SW 1271 (cell line): Measurements from ENCODE around the gene ACOD1.
"Not testable (repeated sequence)": the region's sequence is repeated elsewhere in the genome, so short reads cannot be mapped to it uniquely, and the experiment has no call there.

Source experiments
- DNase-seq, 2 experiments: peaks; one replicate each; lab custom pipeline; 2025; lab: John Stamatoyannopoulos, UW

Gene ACOD1

DNA sequence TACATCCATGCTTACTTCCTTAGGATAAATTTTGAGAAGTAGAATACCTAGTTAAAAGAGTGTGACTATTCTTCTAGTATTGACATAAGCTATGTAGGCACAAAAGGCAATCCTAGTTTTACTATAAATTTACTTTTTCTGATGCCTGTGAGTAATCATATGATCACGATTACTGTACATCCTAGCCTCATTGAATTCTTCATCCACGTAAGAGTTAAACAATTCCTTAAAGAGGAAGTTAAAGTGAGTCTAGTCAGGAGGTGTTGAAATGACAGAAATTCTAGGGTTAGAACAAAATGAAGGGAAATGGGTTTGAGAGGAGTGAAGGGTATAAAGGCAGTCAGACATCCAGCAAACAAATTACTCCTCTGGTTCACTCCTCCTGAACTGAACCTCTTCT is at the start of gene ACOD1:
TSS of gene ACOD1 (plus strand) at position 363 of the 400 bp plus-strand sequence. CDS start 48 bp downstream, outside the sequence.
- DNase-seq = no peak

- DNase-seq = not testable (repeated sequence)
These were observed 49.2 kb upstream of the ACOD1 start for GRCh38 chr13:76899066-76899465.

- DNase-seq = peak; percentile 21 to 78
These were observed 44.7 kb upstream of the ACOD1 start for GRCh38 chr13:76903544-76904162.

DNA sequence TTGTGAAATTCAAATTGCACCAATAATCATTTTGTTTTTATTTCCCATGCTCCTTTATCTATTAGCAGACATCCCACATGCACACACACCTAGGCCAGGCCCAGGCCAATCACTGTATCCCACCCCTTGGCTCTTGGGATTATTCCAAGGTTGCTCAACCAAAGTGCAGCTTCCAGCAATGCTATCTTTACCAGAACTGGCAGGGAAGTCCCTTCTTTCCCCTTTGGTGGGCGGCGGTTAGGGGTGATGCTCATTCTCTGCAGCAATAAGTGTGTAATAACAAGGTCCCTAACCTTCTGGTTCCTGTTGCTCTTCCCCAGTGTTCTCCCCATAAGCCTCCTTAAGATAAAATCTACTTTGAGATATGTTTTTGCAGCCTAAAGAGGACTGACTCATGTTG is 43.8 kb upstream of the ACOD1 start:
- DNase-seq = no peak

GRCh38 chr13:76912476-76912875 is 35.8 kb upstream of the ACOD1 start:
- DNase-seq = no peak

GRCh38 chr13:76913898-76914297 is 34.4 kb upstream of the ACOD1 start:
- no peak for DNase-seq

- no peak for DNase-seq
These were observed 31.2 kb upstream of the ACOD1 start for GRCh38 chr13:76917095-76917494.

- not testable (repeated sequence) for DNase-seq
These were observed 30.4 kb upstream of the ACOD1 start for GRCh38 chr13:76917755-76918481.

DNA sequence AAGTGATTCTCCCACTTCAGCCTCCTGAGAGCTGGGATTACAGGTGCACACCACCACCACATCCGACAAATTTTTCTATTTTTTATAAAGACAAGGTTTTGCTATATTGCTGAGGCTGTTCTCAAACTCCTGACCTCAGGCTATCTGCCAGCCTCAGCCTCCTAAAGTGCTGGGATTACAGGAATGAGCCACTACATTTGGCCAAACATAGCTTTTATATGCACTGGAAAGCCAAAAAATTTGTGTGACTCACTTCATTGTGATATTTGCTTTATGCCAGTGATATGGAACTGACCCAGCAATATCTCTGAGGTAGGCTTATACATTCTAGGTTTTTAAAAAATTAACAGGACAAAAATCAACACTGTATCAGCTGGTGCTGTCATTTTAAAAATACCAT is 26.8 kb upstream of the ACOD1 start:
- no peak for DNase-seq

DNA sequence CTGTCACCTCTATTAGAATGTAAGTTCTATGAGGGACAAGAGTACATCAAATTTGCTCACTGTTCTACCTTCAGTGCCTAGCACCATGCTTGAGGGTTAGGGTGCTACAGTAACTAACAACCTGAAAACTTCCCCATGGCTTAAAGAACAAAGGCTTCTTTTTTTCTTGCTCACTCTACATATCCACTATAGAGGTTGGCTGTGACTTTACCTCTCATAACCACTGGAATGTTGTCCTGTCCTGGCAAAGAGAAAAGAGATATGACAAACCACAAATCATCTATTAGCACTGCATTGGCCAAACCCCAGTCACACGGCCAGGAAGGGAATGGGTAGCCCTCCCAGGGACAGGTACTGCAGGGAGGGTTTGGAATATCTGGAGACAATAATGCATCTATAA is 23.2 kb upstream of the ACOD1 start:
- DNase-seq = no peak

- DNase-seq = no peak
These were observed 20.4 kb upstream of the ACOD1 start for GRCh38 chr13:76927955-76928354.

DNA sequence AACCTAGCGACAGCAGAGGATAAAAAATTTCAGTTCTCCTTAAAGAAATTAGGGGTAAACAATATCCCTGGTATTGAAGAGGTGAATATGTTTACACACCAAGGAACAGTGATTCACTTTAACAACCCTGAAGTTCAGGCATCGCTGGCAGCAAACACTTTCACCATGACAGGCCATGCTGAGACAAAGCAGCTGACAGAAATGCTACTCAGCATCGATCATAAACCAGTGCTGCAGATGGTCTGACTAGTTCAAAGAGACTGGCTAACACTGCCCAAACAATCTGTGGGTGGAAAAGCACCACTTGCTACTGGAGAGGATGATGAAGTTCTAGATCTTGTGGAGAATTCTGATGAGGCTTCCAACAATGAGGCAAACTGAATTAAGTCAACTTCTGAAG is 19.9 kb upstream of the ACOD1 start:
- DNase-seq = no peak

DNA sequence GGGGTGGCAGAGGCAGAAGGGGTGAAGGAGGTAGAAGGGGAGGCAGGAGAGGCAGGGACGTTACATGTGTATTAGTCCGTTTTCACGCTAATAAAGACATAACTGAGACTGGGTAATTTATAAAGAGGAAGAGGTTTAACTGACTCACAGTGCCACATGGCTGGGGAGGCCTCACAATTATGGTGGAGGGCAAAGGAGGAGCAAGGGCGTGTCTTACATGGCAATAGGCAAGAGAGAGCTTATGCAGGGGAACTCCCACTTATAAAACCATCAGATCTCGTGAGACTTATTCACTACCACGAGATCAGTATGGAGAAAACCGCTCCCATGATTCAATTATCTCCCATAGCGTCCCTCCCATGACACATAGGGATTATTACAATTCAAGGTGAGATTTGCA is 19.0 kb upstream of the ACOD1 start:
- DNase-seq = no peak

GRCh38 chr13:76929851-76930374 is 18.4 kb upstream of the ACOD1 start:
- no peak for DNase-seq

DNA sequence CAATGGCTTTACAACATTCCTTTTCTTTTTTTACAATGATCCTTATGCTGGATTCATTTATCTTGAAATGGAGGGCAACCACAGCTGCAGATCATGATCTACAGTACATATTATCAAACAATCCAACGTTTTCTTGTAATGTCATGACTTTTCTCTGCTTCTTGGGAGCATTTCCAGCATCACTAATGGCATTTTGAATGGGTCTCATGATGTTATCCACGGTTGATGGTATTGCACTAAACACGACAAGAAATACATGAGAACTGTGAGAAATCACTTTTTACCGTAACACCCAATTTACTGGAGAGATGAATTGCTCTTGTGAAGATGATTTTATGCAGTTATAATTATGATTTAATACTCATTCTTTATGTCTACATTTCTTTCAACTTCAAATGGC is 16.2 kb upstream of the ACOD1 start:
- no peak for DNase-seq

DNA sequence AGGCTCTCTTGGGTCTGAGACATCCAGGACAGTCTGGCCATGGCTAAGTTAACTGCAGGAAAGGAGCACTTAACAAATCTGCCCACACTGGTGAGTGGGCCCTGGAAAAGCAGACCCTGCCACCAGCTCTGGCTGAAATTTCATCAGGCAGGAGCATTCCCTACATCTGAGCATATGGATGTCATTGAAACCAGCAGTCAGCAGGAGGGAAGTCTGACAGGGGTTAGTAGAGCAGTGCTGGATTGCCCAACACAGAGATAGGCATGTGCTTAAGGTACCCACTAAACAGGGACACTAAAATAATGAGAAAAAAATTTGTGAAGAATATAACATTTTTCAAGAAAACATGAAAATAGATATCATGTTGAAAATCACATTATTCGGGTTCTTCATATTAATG is 13.6 kb upstream of the ACOD1 start:
- no peak for DNase-seq

DNA sequence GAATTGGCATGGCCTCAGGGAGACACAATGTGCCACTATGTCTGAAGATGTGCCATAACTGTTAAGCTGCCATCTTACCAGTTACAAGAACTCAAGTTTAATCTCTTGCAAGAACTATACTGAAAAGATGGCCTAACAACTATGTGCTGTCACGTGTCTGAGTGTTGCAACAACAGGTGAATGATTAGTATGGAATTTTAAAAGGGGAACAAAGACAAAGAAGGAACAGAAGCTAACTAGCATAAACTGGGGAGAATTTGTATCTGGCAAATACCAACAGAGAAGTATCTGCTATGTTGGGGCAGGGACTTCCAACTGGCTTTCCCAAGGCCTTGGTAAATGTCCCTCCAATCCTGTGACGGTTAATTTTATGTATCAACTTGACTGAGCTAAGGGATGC is 11.5 kb upstream of the ACOD1 start:
- no peak for DNase-seq

- DNase-seq = peak in 1 of 2 experiments; percentile 3
These were observed 11.0 kb upstream of the ACOD1 start for GRCh38 chr13:76937281-76937820.

- no peak for DNase-seq
These were observed 9.1 kb upstream of the ACOD1 start for GRCh38 chr13:76939215-76939614.

DNA sequence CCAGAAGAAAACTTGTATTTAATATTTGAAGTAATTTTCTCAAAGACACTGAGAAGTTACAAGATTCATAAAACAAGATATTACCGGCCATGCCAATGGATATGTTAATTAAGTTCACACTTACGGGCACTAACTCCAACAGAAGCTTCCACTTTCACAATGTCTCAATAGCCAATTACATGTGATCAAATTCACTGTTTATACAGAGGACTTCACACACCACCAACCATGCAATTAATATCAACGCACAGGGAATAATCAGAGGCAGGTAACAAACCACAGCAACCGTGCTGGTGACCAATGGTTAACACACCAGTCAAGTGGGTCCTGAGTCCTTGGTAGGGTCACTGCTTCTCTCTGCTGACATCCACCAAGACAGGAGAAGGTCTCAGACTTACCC is 5.9 kb upstream of the ACOD1 start:
- DNase-seq = no peak

DNA sequence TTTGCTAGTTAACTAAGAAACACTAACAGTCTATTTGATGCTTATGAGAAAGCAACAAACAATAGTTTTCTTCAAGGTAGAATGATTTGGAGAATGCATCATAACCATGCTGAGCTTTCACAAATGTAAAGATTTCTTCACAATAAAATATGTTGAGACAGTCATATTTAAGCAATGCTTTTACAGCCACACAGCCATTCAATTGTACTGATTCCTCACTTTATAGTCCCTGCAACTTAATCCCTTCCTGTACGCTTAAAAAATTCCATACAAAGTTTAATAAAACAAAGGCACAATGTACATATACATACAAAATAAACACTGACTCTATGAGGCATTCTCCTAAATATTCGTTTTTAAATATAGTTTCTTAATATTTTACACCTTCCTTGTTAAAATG is 4.7 kb upstream of the ACOD1 start:
- no peak for DNase-seq

GRCh38 chr13:76944456-76944855 is 3.9 kb upstream of the ACOD1 start:
- no peak for DNase-seq

DNA sequence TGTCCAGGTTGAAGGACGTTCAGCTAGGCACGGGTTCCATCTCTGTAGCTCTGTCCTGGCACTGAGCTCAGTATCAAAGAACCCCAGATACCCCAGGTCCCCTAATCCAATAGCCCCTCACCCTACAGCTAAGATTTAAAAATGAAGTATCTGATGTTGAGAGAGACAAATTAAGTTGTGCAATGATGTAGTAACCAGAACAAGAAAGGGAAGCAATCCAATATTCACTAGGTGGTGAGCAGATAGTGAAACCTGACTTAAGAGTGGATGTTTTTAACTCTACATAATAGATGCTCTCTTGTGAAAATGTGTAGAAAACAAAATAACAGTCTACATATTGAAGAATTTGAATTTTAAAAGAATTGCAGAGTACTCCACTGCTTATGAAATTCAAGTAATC is 1.8 kb downstream of the ACOD1 start:
- no peak for DNase-seq
